ENCODE data around the gene ARTN.
A peak's percentile ranks its signal among the peaks of the same experiment; 100 is the strongest.

ARTN gene

DNA sequence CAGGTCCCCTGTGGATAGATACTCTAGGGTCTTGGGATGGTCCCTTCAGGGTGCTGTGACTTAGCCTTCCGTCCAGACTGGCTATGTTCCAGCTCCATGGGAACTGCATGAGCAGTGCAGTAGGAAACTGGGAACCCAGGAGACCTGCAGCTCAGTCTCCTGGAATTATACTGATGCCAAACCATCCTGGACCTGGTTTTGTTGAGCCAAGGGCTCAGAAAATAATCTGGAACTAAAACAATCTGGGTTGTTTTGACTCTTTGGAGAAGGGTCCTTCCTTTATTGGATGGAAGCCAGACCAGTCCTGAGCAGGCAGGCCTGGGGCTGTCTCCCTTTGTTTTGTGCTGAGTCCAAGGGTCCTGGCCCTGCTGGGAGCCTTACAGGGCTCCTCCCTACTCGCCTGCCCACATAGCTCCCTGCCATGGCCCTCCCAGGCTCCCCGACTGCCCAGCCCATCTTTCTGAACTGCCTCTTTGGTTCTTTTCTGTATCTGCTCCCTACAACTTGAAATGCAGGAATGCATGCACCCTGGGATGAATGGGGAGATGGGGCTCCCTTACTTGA is 14.4 kb downstream of the ARTN start:
- DNase-seq, result no peak

GRCh38 chr1:43949678-43950077 is 16.1 kb downstream of the ARTN start:
- peak; percentile 98 for DNase-seq

- DNase-seq, result no peak
Measured at GRCh38 chr1:43951021-43951985, 17.7 kb downstream of the ARTN start.

GRCh38 chr1:43952731-43953346 is 19.2 kb downstream of the ARTN start:
- peak; percentile 94 for DNase-seq

DNA sequence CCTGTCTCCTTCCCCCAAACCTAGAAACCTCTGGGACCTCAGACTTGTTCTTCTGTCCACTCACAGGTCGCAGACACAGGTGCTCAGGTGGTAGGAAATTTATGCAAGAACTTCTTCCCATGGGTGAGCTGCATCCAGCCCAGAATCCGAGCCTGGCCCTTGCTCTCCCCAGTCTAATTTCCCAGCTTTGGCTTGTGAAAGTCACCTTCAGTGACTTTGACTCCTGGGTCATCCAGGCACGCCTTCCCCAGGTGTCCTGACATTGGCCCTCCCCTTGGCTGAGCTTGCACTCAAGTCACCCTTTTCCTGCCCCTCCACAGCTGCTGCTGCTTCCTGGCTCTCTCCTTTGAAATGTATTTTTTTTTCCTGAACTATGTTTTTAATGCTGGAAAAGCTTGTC is 19.8 kb downstream of the ARTN start:
- DNase-seq, result peak; percentile 51

DNA sequence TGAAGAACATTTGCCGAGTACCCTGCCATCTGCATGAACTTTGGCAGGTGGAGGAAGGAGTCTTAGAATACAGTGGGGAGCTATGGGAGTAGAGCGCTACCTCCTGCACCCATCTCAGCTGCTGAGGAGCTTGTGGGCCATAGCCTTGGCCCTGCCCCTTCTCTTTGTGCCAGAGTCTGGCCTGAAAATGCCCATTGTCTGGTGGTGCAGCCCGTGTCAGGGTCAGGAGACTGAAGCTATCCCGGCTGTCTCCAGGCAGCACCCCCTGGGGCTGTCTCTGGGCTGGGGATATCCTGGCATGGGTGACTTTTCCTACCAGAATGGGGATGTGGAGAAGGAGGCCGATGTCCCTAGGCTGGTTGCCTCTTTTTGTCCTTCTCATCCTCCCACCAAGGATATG is 20.4 kb downstream of the ARTN start:
- no peak for DNase-seq

DNA sequence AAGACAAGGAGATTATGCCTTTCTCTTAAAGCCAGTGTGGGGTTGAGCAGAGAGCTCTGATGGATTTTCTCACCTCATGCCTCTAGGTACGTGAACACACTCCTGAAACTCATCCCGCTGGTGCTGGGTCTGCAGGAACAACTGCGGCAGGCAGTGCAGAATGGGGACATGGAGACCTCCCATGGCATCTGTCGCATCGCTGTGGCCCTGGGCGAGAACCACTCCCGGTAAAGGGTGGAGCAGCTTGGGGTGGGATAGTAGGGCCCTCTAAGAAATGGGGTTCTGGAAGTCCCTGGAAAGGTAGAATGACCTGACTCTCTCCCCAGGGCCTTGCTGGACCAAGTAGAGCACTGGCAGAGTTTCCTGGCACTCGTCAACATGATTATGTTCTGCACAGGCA is 22.6 kb downstream of the ARTN start:
- no peak for DNase-seq

- no peak for DNase-seq
Measured at GRCh38 chr1:43957407-43958040, 23.9 kb downstream of the ARTN start.

GRCh38 chr1:43958351-43959255 is 25.0 kb downstream of the ARTN start:
- no peak for DNase-seq

DNA sequence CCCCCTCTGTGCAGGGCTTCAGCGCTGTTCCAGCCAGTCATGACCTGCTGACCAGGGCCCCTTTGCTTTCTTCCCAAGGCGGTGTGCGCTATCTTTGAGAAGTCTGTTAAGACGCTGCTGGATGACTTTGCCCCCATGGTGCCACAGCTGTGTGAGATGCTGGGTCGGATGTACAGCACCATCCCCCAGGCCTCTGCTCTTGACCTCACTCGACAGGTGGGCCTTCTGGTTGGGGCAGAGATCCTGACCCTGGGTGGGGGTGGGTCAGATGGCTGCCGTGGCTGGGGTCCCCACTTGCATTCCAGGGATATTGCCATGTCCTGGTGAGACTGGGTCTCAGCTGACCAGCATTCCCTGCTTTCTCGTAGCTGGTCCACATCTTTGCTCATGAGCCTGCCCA is 27.2 kb downstream of the ARTN start:
- DNase-seq, result no peak

DNA sequence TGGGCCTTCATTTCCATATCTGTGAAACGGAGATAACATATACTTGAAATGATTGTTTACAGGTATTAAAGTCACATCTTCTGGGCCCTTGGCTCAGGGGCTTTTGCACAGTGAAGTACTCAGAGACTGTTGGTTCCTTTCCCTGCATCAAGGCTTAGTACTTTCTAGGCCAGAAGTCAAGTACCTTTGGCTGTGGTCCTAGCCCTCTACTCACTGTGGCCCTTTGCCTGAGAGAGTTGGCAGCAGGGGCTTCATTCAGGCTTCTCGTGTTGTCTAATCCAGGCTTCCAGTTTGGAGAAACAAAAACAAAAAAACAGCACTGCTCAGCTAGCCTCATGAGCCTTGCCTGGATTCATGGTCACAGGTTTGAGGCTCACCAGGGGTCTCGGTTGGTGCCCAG is 28.1 kb downstream of the ARTN start:
- no peak for DNase-seq

GRCh38 chr1:43962324-43962723 is 28.7 kb downstream of the ARTN start:
- DNase-seq, result no peak

GRCh38 chr1:43963006-43963405 is 29.4 kb downstream of the ARTN start:
- no peak for DNase-seq

DNA sequence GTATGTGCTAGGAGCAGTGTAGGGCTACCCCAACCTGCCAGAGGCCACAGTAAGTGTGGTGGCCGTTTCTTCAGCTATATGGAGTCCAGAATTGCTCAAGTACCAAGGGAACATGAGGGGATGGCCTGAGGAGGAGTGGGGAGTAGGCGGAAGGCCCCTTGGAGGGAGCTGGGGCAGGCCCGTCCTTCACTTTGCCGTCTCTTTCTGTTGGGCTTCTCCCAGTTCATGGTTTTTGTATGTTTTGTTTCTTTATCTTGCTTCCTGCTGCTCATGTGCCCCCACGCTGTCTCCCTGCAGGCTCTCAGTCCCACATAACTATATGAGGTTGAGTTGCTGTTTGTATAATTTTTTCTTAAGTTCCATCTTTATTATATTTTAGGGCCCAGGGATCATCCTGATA is 30.3 kb downstream of the ARTN start:
- no peak for DNase-seq

- no peak for DNase-seq
Measured at GRCh38 chr1:43965316-43965715, 31.7 kb downstream of the ARTN start.

DNA sequence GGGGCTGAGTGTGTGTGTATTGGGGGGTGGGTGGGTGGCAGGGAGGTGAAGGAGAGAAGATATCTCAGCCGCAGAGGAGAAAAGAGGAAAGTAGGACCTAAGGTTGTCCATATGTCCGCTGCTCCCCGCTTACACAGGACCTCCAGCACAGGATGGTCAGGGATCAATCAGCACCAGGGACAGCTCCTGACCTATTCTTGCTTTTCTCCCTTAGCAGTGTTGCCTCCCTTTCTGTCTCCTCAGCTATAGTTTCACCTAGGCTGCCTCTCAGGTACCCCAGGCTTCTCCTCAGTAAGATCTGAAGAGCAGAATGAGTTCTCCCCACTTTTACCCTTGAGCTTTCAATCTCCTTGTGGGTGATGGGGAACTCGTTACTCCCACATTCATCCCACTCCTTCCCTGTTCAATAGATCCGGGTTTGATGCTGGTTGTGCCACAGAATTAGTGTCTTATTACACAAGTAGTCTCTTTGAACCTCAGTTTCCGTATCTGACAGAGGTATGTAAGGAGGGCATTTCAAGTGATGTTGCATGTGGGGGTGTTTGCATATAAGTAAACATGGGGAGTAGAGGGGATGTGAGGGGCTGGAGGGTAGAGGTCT is 34.8 kb downstream of the ARTN start:
- DNase-seq, result no peak

DNA sequence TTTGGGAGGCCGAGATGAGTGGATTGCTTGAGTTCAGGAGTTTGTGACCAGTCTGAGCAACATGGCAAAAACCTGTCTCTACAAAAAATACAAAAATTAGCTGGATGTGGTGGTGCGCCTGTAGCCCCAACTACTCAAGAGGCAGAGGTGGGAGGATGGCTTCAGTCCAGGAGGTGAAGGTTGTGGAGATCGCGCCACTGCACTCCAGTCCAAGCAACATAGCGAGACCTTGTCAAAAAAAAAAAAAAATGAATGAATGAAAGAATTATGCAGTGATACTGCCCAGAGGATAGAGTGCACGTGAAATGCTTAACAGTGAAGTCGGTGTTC is 35.8 kb downstream of the ARTN start:
- no peak for DNase-seq

DNA sequence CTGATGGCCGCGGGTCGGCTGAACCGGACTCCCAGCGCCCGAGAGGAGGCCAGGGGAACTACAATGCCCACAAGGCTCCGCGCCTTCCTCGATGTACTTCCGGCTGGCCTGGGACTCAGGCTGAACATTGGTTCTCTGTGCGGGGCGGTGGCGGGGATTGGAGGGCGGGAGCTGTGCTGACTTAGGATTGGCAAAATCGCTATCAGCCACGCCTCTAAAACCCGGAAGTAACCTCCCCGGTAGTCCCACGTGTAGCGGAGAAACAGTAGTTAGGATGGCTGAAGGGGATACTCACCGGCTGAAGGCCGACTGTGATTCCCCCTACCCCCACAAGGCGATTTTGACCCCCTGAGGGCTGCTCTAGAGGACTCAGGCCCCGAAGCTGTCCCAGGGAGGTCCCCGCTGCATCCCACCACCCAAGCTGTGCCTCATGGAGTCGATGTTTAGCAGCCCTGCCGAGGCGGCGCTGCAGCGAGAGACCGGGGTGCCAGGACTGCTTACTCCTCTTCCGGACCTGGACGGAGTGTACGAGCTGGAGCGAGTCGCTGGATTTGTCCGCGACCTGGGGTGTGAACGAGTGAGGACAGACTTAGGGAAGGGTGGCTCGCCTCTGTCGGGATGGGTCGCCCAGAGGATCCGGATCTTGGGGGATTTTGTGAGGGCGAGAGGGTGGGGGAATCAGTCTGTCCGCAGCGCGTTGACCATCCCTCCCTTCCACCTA is 36.3 kb downstream of the ARTN start, which contains the start of gene DPH2:
Gene DPH2, plus strand, starts transcription at position 265 of the 721 bp plus-strand sequence. Its CDS starts 166 bp downstream, at position 431.
- peak; percentile 100 for DNase-seq

- no peak for DNase-seq
Measured at GRCh38 chr1:43970502-43970901, 36.9 kb downstream of the ARTN start.

DNA sequence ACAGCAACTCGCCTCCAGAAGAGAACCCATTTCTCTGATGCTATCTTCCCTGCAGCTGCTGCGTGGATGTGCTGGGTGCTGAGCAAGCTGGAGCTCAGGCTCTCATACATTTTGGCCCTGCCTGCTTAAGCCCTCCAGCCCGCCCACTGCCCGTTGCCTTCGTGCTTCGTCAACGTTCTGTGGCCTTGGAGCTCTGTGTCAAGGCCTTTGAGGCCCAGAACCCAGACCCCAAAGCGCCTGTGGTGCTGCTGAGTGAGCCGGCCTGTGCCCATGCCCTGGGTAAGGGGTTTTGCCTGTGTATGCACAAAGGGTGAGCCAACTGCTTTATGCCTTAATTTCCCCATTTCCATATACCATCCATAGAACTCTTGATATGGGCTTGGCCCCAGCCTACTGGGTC is 37.3 kb downstream of the ARTN start:
- DNase-seq, result no peak

- no peak for DNase-seq
Measured at GRCh38 chr1:43971336-43971980, 37.9 kb downstream of the ARTN start.

All from NCI-H510A (cell line).